GM21423 (cell line): ENCODE measurements around the gene GABPB2.

Source experiments
- ATAC-seq: cut with Tn5 transposase; IDR thresholded peaks from one replicate; pipeline ENCODE4 v1.9.1; 2021; ENCODE audit warnings: mild to moderate bottlenecking, moderate library complexity; ENCODE audit not compliant: unreplicated experiment

The GABPB2 gene

GRCh38 chr1:151158326-151158725 is 87.8 kb downstream of the GABPB2 start:
- ATAC-seq: no peak

GRCh38 chr1:151158751-151159251 is 88.2 kb downstream of the GABPB2 start:
- ATAC-seq: no peak

GRCh38 chr1:151159373-151159772 is 88.8 kb downstream of the GABPB2 start:
- ATAC-seq: no peak

DNA sequence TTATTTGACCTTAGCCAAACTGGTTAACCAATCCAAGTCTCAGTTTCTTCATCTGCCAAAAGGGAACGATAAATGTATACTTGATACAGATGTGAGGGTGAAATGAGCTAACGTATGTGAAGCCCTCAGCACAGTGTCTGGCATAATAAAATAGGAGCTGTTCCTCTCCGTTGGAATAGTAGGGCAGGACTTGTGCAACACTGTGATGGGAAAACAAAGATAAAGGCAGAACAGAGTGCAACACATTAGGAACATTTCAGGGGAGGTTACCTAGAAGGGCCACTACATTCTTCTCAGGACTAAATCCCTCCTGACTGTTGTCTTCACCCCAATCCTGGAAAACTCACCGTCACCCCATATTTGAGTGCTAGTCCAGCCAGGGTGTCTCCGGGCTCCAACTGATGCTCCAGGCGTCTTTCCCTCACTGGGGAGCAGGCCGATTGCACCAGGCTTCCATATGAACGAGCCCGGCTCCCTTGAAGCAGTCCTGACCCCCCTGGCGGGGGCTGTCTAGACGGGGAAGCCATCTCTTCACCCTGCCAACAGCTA is 94.2 kb downstream of the GABPB2 start:
- no peak for ATAC-seq

DNA sequence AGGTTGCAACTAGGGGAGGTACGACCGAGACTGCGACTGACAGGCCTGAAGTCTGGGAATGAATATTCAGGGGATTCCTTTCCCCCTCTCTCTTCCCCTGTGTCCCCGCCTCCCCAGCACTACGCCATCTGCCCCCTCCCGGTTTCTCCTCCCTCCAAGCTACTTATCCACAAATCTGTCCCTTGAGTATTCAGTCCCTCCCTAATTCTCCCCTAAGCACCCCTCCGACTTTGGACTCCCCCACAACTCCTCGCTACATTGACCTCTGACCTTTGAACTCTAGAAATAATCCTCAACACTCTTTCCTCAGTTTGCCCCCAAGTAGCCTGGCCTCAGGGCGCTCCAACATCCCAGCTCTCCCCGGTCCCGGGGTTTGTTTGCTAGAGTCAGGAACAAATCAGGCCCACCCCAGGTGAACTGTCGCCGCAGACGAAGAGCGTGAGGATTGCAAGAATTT is 94.7 kb downstream of the GABPB2 start:
- peak; percentile 15 for ATAC-seq

- ATAC-seq: peak; percentile 88
Observed at GRCh38 chr1:151165738-151166504, 95.4 kb downstream of the GABPB2 start, which contains the start of the genes LYSMD1 and SCNM1. LYSMD1 (minus strand) TSS chr1:151165902; CDS start chr1:151165258, 644 bp downstream. SCNM1 (plus strand) TSS chr1:151166144; CDS start chr1:151166153, 9 bp downstream.

DNA sequence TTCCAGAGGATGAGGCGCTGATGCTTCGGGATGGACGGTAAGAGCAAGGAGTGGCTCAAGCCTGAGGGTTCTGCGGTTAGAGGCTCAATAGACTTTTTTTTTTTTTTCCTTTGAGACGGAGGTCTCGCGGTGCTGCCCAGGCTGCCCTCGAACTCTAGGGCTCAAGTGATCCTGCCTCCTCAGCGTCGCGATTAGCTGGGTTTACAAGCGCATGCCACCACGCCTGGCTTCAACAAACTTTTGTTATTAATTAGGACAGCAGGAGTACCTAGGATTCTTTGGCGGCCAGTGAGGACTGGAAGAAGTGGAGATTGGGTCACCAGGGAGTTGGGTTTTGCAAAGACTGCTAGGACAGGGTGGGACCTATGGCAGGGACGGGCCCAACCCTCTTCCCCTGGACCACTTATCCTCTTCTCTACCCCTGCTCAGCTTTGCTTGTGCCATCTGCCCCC is 96.0 kb downstream of the GABPB2 start:
- ATAC-seq: peak; percentile 13

DNA sequence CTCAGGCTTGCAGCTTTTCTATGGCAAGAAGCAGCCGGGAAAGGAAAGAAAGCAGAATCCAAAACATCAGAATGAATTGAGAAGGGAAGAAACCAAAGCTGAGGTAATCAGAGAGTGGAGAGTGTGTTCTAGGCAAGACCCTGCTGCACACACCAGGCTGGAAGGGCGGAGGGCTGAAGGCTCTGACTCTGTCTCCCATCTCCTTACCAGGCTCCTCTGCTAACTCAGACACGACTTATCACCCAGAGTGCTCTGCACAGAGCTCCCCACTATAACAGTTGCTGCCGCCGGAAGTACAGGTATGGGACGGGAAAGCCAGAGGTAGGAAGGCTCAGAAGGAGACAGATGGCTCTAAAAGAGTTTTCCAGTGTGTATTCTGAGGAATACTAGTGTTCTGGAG is 96.6 kb downstream of the GABPB2 start:
- ATAC-seq: no peak

DNA sequence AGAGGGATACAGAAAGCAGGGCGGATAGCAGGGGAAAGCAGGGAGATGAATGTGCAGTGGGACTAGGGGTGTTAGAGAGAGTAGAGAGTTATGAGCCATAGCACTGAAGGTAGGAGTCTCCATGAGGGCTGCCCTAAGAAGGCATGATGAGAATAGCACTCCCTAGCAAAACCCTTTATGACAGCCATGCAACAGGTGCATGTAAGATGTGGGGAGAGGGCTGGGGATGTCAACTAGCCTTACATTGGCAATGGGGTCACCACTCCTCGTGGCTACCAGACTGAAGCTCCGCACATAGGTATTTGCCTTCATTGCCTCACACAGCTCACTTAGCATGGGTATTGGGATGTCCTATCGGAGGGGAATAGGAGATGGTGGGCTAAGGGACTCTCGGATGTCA is 100.6 kb downstream of the GABPB2 start:
- ATAC-seq: no peak
